Caki2 (cell line): ENCODE results near the gene SERPINA10. TPM values are rescaled to one million over a fixed set of nuclear protein-coding genes. Genes with fewer than 3 reads are reported as not detected.
"Not testable (repeated sequence)": the region's sequence is repeated elsewhere in the genome, so short reads cannot be mapped to it uniquely, and the experiment has no call there.

Experiments used
- DNase-seq: peaks from one replicate; pipeline ENCODE4 v3.0.0-alpha.2; 2015; ENCODE audit warnings: low read depth
- in situ Hi-C: cut with HindIII; loops from 2 replicates; pipeline ENCODE4 v1.10.0; 2016; ENCODE audit warnings: low sequenced_read_pairs, low pct_unique_long_range_greater_than_20kb, mixed read lengths
- total RNA-seq: library from RNA; depleted of rRNA; stranded (reverse); fragments of >200 nt; shearing (Covaris generic); gene quantifications from 2 replicates; pipeline ENCODE4 v1.2.3, GENCODE V29; 2014; ENCODE audit warnings: low replicate concordance

Gene SERPINA10
- total RNA-seq, 1 experiment from 2014 or later = not detected

GRCh38 chr14:94320243-94320642 is 27.2 kb upstream of the SERPINA10 start:
- in situ Hi-C loops = no loop called here

GRCh38 chr14:94317259-94317658 is 24.2 kb upstream of the SERPINA10 start:
- no peak for DNase-seq
- in situ Hi-C loops = no loop called here

More at GRCh38 chr14:94320243-94320642, 27.2 kb upstream of the SERPINA10 start:
- peak; percentile 68 for DNase-seq

GRCh38 chr14:94316692-94317091 is 23.6 kb upstream of the SERPINA10 start:
- DNase-seq = no peak
- in situ Hi-C loops = no loop called here

- DNase-seq = no peak
- in situ Hi-C loops = no loop called here
Observed at GRCh38 chr14:94314890-94315289, 21.8 kb upstream of the SERPINA10 start.

GRCh38 chr14:94313991-94314655 is 21.1 kb upstream of the SERPINA10 start:
- DNase-seq = no peak
- in situ Hi-C loops = no loop called here

- no peak for DNase-seq
- in situ Hi-C loops = no loop called here
Observed at GRCh38 chr14:94312481-94313246, 19.6 kb upstream of the SERPINA10 start.

- in situ Hi-C loops = no loop called here
- no peak for DNase-seq
Observed at GRCh38 chr14:94310248-94310647, 17.2 kb upstream of the SERPINA10 start.

GRCh38 chr14:94309721-94310120 is 16.7 kb upstream of the SERPINA10 start:
- no peak for DNase-seq
- in situ Hi-C loops = no loop called here

GRCh38 chr14:94307410-94307992 is 14.4 kb upstream of the SERPINA10 start:
- in situ Hi-C loops = no loop called here
- no peak for DNase-seq

GRCh38 chr14:94306047-94306978 is 13.2 kb upstream of the SERPINA10 start:
- DNase-seq = no peak
- in situ Hi-C loops = no loop called here

- in situ Hi-C loops = no loop called here
- no peak for DNase-seq
Observed at GRCh38 chr14:94305620-94306019, 12.6 kb upstream of the SERPINA10 start.

GRCh38 chr14:94304243-94304642 is 11.2 kb upstream of the SERPINA10 start:
- in situ Hi-C loops = no loop called here
- no peak for DNase-seq

GRCh38 chr14:94303111-94303510 is 10.0 kb upstream of the SERPINA10 start:
- DNase-seq = no peak
- in situ Hi-C loops = no loop called here

- in situ Hi-C loops = no loop called here
- DNase-seq = no peak
Observed at GRCh38 chr14:94298130-94298529, 5.1 kb upstream of the SERPINA10 start.

GRCh38 chr14:94296181-94296545 is 3.1 kb upstream of the SERPINA10 start:
- DNase-seq, in situ Hi-C loops: not testable (repeated sequence)

GRCh38 chr14:94295360-94296180 is 2.5 kb upstream of the SERPINA10 start:
- no peak for DNase-seq
- in situ Hi-C loops = no loop called here

GRCh38 chr14:94293578-94293924 is 483 bp upstream of the SERPINA10 start:
- DNase-seq = no peak
- in situ Hi-C loops = no loop called here

- in situ Hi-C loops = no loop called here
- DNase-seq = no peak
Observed at GRCh38 chr14:94292526-94292871, 569 bp downstream of the SERPINA10 start.
